ENCODE results near the gene GPR108. TPM values are rescaled to one million over a fixed set of nuclear protein-coding genes. Genes with fewer than 3 reads are reported as not detected.

Gene GPR108
- total and polyA plus RNA-seq, 2 of the 13 experiments (the other 11 are each of a cell fraction or from before 2014, with no cell fraction given), result 36.4 to 63.0 TPM

GRCh38 chr19:6717441-6717971, 19.9 kb downstream of the GPR108 start (continued):
- TF ChIP-seq ZNF318 (CRISPR knock-in tag; IDR thresholded peaks at IDR 0.05) (peak; percentile 32; the same call in 1 of the 2 replicates), MIER3 (CRISPR knock-in tag; IDR thresholded peaks at IDR 0.05; ENCODE audit: borderline replicate concordance) (no peak), HIC2 (CRISPR knock-in tag; IDR thresholded peaks at IDR 0.05; ENCODE audit: low read depth) (0 out of 2 replicates have a peak, but pooled peaks have one; percentile 22), ZFP90 (CRISPR knock-in tag; IDR thresholded peaks at IDR 0.05; ENCODE audit: borderline replicate concordance) (peak; percentile 65; the same call in 1 of the 2 replicates), SOX13 (IDR thresholded peaks at IDR 0.05) (no peak), SOX13 (CRISPR knock-in tag; conservative IDR thresholded peaks at IDR 0.05 in 1 of 2, IDR thresholded peaks at IDR 0.05 in 1 of 2) (no peak), PHB2 (IDR thresholded peaks at IDR 0.05; ENCODE audit: partially characterized antibody) (peak; percentile 35), PITX1 (CRISPR knock-in tag; IDR thresholded peaks at IDR 0.05) (no peak), CHD4 (IDR thresholded peaks at IDR 0.05; ENCODE audit: borderline replicate concordance, low read length) (peak; percentile 98), ZZZ3 (CRISPR knock-in tag; IDR thresholded peaks at IDR 0.05; ENCODE audit: borderline replicate concordance) (no peak), ZNF24 (IDR thresholded peaks at IDR 0.05) (0 out of 2 replicates have a peak, but pooled peaks have one; percentile 18)
- TF ChIP-seq, protein P1, sequence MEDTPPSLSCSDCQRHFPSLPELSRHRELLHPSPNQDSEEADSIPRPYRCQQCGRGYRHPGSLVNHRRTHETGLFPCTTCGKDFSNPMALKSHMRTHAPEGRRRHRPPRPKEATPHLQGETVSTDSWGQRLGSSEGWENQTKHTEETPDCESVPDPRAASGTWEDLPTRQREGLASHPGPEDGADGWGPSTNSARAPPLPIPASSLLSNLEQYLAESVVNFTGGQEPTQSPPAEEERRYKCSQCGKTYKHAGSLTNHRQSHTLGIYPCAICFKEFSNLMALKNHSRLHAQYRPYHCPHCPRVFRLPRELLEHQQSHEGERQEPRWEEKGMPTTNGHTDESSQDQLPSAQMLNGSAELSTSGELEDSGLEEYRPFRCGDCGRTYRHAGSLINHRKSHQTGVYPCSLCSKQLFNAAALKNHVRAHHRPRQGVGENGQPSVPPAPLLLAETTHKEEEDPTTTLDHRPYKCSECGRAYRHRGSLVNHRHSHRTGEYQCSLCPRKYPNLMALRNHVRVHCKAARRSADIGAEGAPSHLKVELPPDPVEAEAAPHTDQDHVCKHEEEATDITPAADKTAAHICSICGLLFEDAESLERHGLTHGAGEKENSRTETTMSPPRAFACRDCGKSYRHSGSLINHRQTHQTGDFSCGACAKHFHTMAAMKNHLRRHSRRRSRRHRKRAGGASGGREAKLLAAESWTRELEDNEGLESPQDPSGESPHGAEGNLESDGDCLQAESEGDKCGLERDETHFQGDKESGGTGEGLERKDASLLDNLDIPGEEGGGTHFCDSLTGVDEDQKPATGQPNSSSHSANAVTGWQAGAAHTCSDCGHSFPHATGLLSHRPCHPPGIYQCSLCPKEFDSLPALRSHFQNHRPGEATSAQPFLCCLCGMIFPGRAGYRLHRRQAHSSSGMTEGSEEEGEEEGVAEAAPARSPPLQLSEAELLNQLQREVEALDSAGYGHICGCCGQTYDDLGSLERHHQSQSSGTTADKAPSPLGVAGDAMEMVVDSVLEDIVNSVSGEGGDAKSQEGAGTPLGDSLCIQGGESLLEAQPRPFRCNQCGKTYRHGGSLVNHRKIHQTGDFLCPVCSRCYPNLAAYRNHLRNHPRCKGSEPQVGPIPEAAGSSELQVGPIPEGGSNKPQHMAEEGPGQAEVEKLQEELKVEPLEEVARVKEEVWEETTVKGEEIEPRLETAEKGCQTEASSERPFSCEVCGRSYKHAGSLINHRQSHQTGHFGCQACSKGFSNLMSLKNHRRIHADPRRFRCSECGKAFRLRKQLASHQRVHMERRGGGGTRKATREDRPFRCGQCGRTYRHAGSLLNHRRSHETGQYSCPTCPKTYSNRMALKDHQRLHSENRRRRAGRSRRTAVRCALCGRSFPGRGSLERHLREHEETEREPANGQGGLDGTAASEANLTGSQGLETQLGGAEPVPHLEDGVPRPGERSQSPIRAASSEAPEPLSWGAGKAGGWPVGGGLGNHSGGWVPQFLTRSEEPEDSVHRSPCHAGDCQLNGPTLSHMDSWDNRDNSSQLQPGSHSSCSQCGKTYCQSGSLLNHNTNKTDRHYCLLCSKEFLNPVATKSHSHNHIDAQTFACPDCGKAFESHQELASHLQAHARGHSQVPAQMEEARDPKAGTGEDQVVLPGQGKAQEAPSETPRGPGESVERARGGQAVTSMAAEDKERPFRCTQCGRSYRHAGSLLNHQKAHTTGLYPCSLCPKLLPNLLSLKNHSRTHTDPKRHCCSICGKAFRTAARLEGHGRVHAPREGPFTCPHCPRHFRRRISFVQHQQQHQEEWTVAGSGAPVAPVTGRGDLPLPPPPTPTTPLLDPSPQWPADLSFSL (CRISPR knock-in tag; IDR thresholded peaks at IDR 0.05), result peak; percentile 100
